Esophagus squamous epithelium (tissue), 4 donors: ENCODE data around the gene FFAR3.

ENCODE experiments used
- POLR2A ChIP-seq, 4 donors: fragments of 450-650 bp; IDR thresholded peaks; one replicate each; pipeline ENCODE4 v1.6.1; 2017; ENCODE audit warnings: antibody characterized with exemption in 4 of 4, mild to moderate bottlenecking in 4 of 4, moderate library complexity in 3 of 4
- TF ChIP-seq, protein P1 (sequence below), 6 experiments: fragments of 450-650 bp in 4 of 6; fragments of 200-600 bp in 2 of 6; sonication (generic) in 2 of 6; IDR thresholded peaks; one replicate each; pipeline ENCODE4 v1.5.1; 2016 to 2019; ENCODE audit warnings: antibody characterized with exemption in 6 of 6, mild to moderate bottlenecking in 4 of 6, moderate library complexity in 4 of 6

DNA sequence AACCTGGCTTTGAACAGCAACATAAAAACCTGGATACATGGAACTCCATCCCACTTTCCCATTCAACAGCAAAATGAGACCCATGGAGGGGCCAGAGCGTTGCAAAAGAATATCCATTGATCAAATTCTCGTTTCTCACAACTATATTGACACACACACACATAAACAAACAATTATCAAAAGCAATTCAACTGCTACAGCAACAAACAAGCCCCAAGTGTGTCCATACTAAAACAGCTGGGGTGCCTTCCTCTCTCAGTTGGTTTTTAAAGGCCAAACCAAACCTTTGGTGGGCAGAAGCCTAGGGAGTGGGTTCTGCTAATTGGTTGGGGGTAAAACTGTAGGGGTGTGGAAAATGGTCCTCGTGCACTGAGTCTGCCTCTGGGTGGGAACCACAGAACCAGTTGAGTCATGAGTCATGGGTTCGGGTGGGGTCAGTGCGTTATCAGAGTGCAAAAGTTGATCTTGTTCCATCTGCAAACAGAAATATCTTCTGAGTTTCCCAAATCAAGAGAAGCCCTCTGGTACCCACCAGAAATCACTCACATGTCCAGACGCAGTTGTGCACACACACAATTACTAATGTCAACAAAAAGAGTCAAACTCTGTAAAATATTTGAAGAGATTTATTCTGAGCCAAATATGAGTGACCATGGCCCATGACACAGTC, 31.1 kb downstream of the FFAR3 start:
- TF ChIP-seq, protein P1, sequence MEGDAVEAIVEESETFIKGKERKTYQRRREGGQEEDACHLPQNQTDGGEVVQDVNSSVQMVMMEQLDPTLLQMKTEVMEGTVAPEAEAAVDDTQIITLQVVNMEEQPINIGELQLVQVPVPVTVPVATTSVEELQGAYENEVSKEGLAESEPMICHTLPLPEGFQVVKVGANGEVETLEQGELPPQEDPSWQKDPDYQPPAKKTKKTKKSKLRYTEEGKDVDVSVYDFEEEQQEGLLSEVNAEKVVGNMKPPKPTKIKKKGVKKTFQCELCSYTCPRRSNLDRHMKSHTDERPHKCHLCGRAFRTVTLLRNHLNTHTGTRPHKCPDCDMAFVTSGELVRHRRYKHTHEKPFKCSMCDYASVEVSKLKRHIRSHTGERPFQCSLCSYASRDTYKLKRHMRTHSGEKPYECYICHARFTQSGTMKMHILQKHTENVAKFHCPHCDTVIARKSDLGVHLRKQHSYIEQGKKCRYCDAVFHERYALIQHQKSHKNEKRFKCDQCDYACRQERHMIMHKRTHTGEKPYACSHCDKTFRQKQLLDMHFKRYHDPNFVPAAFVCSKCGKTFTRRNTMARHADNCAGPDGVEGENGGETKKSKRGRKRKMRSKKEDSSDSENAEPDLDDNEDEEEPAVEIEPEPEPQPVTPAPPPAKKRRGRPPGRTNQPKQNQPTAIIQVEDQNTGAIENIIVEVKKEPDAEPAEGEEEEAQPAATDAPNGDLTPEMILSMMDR (IDR thresholded peaks at IDR 0.05), result no peak
- no peak for TF ChIP-seq POLR2A (IDR thresholded peaks at IDR 0.05)
